GM12872 (cell line): ENCODE data around the gene DUSP7.

Experiments used
- CTCF ChIP-seq: IDR thresholded peaks from 3 replicates; pipeline ENCODE4 v1.5.1; 2011; ENCODE audit warnings: low read depth, mild to moderate bottlenecking, low read length, moderate library complexity; ENCODE audit not compliant: insufficient read depth

The DUSP7 gene

GRCh38 chr3:52015438-52016228 lies 40.7 kb downstream of the DUSP7 start:
- no peak for TF ChIP-seq CTCF

- peak; percentile 44; the same call in 1 of the 3 replicates for TF ChIP-seq CTCF
Measured at GRCh38 chr3:52014613-52015012, 41.8 kb downstream of the DUSP7 start.

- TF ChIP-seq CTCF: no peak
Measured at GRCh38 chr3:52013802-52014598, 42.4 kb downstream of the DUSP7 start.

GRCh38 chr3:52012699-52013098 lies 43.7 kb downstream of the DUSP7 start:
- TF ChIP-seq CTCF: no peak

GRCh38 chr3:52010431-52010830 lies 45.9 kb downstream of the DUSP7 start:
- no peak for TF ChIP-seq CTCF

GRCh38 chr3:52007291-52007690 lies 49.1 kb downstream of the DUSP7 start:
- no peak for TF ChIP-seq CTCF

- no peak for TF ChIP-seq CTCF
Measured at GRCh38 chr3:52006820-52007133, 49.6 kb downstream of the DUSP7 start.
